Fibroblast of lung (primary cell): Measurements from ENCODE around the gene TWIST2. TPM values are rescaled to one million over a fixed set of nuclear protein-coding genes. Genes with fewer than 3 reads are reported as not detected.

Experiments
- DNase-seq, 2 donors: peaks; one replicate each; pipeline versions ENCODE4 v3.0.0 to v3.0.0-alpha.2; 2010; ENCODE audit warnings: low read depth in 2 of 2
- H2AFZ ChIP-seq: 2 replicates; pipeline ENCODE4 v1.5.1; 2012; ENCODE audit warnings: low read length, control low read depth, inconsistent platforms
- H3K27ac ChIP-seq: 2 replicates; pipeline ENCODE4 v1.5.1; 2011; ENCODE audit warnings: low read length, control low read depth; ENCODE audit not compliant: insufficient read depth
- H3K27me3 ChIP-seq: 2 replicates; pipeline ENCODE4 v1.5.1; 2011; ENCODE audit warnings: mild to moderate bottlenecking, low read length; ENCODE audit not compliant: control insufficient read depth, insufficient read depth
- H3K36me3 ChIP-seq: 2 replicates; pipeline ENCODE4 v1.5.1; 2011; ENCODE audit warnings: low read length; ENCODE audit not compliant: control insufficient read depth, insufficient read depth
- H3K4me1 ChIP-seq: 2 replicates; pipeline ENCODE4 v1.5.1; 2011; ENCODE audit warnings: low read length; ENCODE audit not compliant: control insufficient read depth, insufficient read depth; ENCODE audit errors: extremely low read depth
- H3K4me2 ChIP-seq: 2 replicates; pipeline ENCODE4 v1.5.1; 2011; ENCODE audit warnings: low read length, control low read depth; ENCODE audit not compliant: insufficient read depth; ENCODE audit errors: extremely low read depth
- H3K4me3 ChIP-seq, 4 experiments: fragments of 200-600 bp in 1 of 4; sonication (generic) in 1 of 4; replicated peaks in 1 of 4; 2 replicates each; pipeline ENCODE4 v1.5.1; 2011 to 2016; ENCODE audit warnings: low read length in 4 of 4, low read depth in 3 of 4, mild to moderate bottlenecking in 3 of 4, control low read depth in 2 of 4, inconsistent platforms in 1 of 4, mixed read lengths in 1 of 4; ENCODE audit not compliant: insufficient read depth in 1 of 4; ENCODE audit errors: control extremely low read depth in 1 of 4
- H3K79me2 ChIP-seq: 2 replicates; pipeline ENCODE4 v1.5.1; 2012; ENCODE audit warnings: mild to moderate bottlenecking, low read length, inconsistent platforms; ENCODE audit not compliant: control insufficient read depth, insufficient read depth
- H3K9ac ChIP-seq: 2 replicates; pipeline ENCODE4 v1.5.1; 2011; ENCODE audit warnings: mild to moderate bottlenecking, low read length, control low read depth; ENCODE audit not compliant: insufficient read depth
- H3K9me3 ChIP-seq: 2 replicates; pipeline ENCODE4 v1.5.1; 2012; ENCODE audit warnings: low read depth, low read length; ENCODE audit not compliant: control insufficient read depth, insufficient read depth
- H4K20me1 ChIP-seq: 2 replicates; pipeline ENCODE4 v1.5.1; 2011; ENCODE audit warnings: low read length; ENCODE audit not compliant: control insufficient read depth, insufficient read depth; ENCODE audit errors: extremely low read depth
- CTCF ChIP-seq, 2 donors: IDR thresholded peaks in 1 of 2; conservative IDR thresholded peaks in 1 of 2; 1 replicate in 1 of 2; 2 replicates in 1 of 2; pipeline ENCODE4 v1.5.1; 2011 to 2012; ENCODE audit warnings: low read length in 2 of 2, control low read depth in 1 of 2, inconsistent platforms in 1 of 2, low read depth in 1 of 2, mild to moderate bottlenecking in 1 of 2
- EZH2 ChIP-seq: IDR thresholded peaks from 2 replicates; pipeline ENCODE4 v1.5.1; 2012; ENCODE audit warnings: low read length, control low read depth, mild to moderate bottlenecking; ENCODE audit errors: missing control alignments
- polyA plus RNA-seq, 2 donors: library from polyadenylated mRNA; depleted of rRNA in 1 of 2; stranded (reverse) in 1 of 2; unstranded in 1 of 2; fragments of >200 nt; gene quantifications; 2 replicates each; pipeline ENCODE4 v1.2.1, GENCODE V29; 2011 to 2012; ENCODE audit warnings: missing spikeins in 1 of 2
- total RNA-seq: library from RNA; depleted of rRNA; stranded (reverse); fragments of >200 nt; gene quantifications from 2 replicates; pipeline ENCODE4 v1.2.1, GENCODE V29; 2014

Gene TWIST2
- total and polyA plus RNA-seq, 2 donors (not counting 1 experiment from before 2014, with no cell fraction given), result 85.2 to 118 TPM

GRCh38 chr2:238846378-238846627 is 1.6 kb upstream of the TWIST2 start:
- no peak overlapping the region for H2AFZ ChIP-seq
- no peaks in the 10 kb centered on the region for H4K20me1 ChIP-seq
- no peaks in the 10 kb centered on the region for H3K9me3 ChIP-seq
- peak in 1 of 2 donors; percentile 18 for DNase-seq
- peak overlapping the region; percentile 98 for H3K4me2 ChIP-seq
- peaks cover 46% of the 10 kb centered on the region for H3K79me2 ChIP-seq
- H3K27me3 ChIP-seq, result no peaks in the 10 kb centered on the region
- H3K4me1 ChIP-seq, result no peaks in the 10 kb centered on the region
- TF ChIP-seq EZH2 (no peak), CTCF (conservative IDR thresholded peaks at IDR 0.05 in 1 of 2, IDR thresholded peaks at IDR 0.05 in 1 of 2; ENCODE audit: low read depth in 1 of 2, low read length in 2 of 2) (no peak)
- H3K9ac ChIP-seq, result peak overlapping the region; percentile 86
- H3K27ac ChIP-seq, result peak overlapping the region; percentile 91
- H3K4me3 ChIP-seq, result peak overlapping the region in 3 of 4 experiments; percentile 20 to 94 (median 45)
- H3K36me3 ChIP-seq, result no peaks in the 10 kb centered on the region

- peak; percentile 48 to 64 for DNase-seq
- H3K4me3 ChIP-seq, result peak overlapping the region; percentile 45 to 99 (median 76)
- peaks cover 51% of the 10 kb centered on the region for H3K79me2 ChIP-seq
- peaks cover 2% of the 10 kb centered on the region for H3K4me1 ChIP-seq
- H3K36me3 ChIP-seq, result no peaks in the 10 kb centered on the region
- peak overlapping the region; percentile 86 for H3K9ac ChIP-seq
- H3K4me2 ChIP-seq, result peak overlapping the region; percentile 98
- H4K20me1 ChIP-seq, result no peaks in the 10 kb centered on the region
- no peaks in the 10 kb centered on the region for H3K27me3 ChIP-seq
- H3K27ac ChIP-seq, result peak overlapping the region; percentile 91
- H3K9me3 ChIP-seq, result no peaks in the 10 kb centered on the region
- no peak for TF ChIP-seq CTCF (conservative IDR thresholded peaks at IDR 0.05 in 1 of 2, IDR thresholded peaks at IDR 0.05 in 1 of 2; ENCODE audit: low read depth in 1 of 2, low read length in 2 of 2)
- TF ChIP-seq EZH2, result no peak
- H2AFZ ChIP-seq, result peak overlapping the region; percentile 52
Observed at GRCh38 chr2:238846628-238847418, 1.1 kb upstream of the TWIST2 start.

GRCh38 chr2:238847419-238847801 is 475 bp upstream of the TWIST2 start:
- no peaks in the 10 kb centered on the region for H3K27me3 ChIP-seq
- peak overlapping the region; percentile 45 to 99 (median 76) for H3K4me3 ChIP-seq
- peaks cover 57% of the 10 kb centered on the region for H3K79me2 ChIP-seq
- no peaks in the 10 kb centered on the region for H3K9me3 ChIP-seq
- H3K4me2 ChIP-seq, result peak overlapping the region; percentile 98
- no peaks in the 10 kb centered on the region for H3K36me3 ChIP-seq
- peak overlapping the region; percentile 91 for H3K27ac ChIP-seq
- H4K20me1 ChIP-seq, result no peaks in the 10 kb centered on the region
- H2AFZ ChIP-seq, result peak overlapping the region; percentile 52
- peak overlapping the region; percentile 86 for H3K9ac ChIP-seq
- peaks cover 2% of the 10 kb centered on the region for H3K4me1 ChIP-seq
- TF ChIP-seq EZH2 (no peak), CTCF (conservative IDR thresholded peaks at IDR 0.05 in 1 of 2, IDR thresholded peaks at IDR 0.05 in 1 of 2; ENCODE audit: low read depth in 1 of 2, low read length in 2 of 2) (no peak)
- no peak for DNase-seq
